GM20431 (cell line): ENCODE data around the gene CENPW.

Experiments used
- in situ Hi-C: fragments of 300-500 bp; cut with MseI, MboI; formaldehyde crosslinking; loops from one replicate; pipeline ENCODE4 v1.15.0; 2020; ENCODE audit warnings: low sequenced_read_pairs; ENCODE audit not compliant: unreplicated experiment

CENPW gene

DNA sequence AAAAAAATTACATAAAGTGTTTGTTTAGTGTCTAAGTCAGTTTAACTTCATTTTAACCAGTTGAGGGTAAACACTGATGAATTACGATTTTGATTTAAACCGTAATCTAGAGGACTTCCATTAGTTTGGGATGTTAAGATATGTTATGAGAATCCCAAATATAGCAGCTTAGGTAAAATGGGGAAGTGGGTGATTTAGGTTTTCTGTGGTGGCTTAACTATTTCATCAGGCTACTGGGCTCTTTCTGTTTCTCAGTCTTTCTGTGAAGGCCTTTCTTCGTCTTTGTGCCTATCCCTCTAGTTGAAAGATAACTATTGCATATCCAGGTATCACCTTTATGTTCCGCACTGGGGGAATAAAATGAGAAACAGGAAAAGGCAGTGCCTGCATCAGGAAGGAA, 27.9 kb downstream of the CENPW start:
- in situ Hi-C loops, result no loop called here

DNA sequence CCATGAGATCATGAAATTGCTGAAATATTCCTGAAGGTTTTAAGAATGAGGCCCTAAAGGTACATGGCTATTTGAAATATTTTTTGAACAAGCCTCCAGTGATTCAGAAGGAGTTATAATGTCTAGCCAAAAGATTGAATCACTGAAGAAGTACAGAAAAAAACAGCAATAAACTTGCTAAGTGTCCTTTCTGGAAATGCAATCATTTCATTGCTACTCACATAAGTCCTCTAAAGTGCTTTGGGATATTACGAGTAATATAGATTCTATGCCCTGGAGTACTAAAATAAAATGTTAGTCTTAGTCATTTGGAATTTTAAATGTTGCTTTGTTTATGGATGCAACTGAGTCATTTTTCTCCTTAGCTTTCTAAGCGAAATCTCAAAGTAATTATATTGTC, 32.7 kb downstream of the CENPW start:
- in situ Hi-C loops, result no loop called here

DNA sequence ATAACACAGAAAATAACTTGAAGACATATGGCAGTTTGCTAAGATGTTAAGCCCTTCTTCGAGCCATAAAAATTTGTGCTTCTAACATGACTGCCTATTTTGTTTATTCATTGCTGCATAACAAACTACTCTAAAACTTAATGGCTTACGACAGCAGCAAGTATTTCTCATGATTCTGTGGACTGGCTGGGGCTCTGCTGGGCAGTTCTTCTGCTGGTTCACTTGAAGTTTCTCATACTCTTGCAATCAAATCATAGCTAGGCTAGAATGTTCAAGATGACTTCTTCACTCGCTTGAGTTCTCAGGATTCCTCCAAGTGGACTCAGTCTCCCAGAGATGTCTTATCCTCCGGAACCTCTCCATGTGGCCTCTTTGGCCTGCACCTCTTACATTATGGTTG, 33.4 kb downstream of the CENPW start:
- in situ Hi-C loops, result no loop called here

DNA sequence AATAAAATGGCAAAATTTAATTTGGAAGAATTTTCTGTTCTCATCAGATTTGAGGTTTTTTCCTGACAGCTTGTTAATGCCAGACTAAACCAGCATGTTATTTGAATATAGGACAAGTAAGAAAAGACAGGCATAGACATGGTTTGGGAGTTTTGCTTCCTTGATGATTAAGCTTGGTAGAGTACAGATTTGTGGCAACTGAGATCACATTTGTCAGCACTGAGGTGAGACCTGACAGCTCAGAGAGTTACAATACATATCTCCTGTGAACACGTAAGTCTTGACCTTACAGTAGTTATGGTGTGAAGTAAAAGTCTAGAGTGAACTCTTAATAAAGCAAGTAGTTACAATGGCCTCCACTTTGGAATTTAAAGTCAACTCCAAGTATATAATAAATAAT, 34.5 kb downstream of the CENPW start:
- in situ Hi-C loops, result no loop called here

DNA sequence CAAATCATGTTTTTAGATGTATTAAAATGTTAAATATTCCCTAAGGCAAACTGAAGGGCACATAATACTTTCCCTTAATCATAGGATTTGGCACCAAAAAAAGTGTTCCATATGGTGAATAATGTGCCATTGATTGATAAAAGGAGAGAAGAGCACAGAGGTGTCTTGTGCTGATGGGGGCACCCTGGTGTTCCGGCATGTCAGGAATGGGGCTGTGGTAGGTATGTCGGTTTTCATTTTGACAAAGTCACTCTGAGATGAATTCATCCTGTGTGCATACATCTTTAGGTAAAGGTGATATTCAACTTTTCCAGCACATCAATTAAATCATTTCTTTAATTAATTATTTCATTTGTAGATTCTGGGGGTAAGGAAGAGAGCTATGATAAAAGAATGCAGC, 36.8 kb downstream of the CENPW start:
- in situ Hi-C loops, result no loop called here

DNA sequence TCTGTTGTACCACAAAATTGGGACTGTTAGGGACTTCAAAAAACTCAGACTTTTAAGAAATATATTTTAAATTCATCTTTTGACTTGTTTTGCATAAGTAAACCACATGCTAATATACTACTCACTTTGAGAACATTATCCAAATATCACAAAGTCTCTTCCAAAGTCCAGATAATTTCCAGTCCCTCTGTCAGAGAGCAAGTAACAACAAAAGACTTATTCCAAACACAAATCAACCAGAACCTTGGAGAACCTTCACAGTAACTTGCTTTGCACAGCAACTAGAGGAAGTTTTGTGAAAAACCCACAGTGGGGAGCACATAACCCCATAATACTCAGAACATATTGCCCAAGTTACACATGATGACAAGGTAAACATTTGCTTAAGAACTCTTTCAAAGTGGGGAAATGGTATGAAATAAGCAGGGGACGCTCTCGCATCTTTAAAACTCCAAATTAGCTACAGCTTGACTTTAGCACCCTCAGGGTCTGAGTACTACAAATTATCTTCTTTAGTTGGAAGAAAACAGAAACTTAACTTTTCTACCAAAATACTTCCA, 37.8 kb downstream of the CENPW start:
- in situ Hi-C loops, result no loop called here

DNA sequence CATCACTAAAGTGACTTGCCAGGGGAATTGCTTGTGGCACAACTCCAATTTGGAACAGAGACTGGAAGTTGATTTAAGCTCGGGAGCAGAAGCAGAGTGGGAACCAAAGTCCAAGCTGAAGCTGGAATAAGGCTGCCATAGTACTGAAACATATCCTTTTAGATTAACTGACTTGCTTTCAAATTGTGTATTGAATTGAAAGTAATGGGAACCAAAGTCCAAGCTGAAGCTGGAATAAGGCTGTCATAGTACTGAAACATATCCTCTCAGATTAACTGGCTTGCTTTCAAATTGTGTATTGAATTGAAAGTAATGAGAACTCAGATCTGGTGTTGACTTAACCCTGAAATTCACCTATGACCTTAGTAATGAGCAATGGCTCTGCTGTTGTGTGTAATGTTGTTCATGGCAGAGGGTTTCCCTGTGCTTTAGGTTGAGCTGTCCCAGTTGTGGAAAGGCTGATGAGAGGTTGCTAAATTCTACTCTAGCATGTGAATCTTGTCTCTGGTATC, 40.2 kb downstream of the CENPW start:
- in situ Hi-C loops, result no loop called here

DNA sequence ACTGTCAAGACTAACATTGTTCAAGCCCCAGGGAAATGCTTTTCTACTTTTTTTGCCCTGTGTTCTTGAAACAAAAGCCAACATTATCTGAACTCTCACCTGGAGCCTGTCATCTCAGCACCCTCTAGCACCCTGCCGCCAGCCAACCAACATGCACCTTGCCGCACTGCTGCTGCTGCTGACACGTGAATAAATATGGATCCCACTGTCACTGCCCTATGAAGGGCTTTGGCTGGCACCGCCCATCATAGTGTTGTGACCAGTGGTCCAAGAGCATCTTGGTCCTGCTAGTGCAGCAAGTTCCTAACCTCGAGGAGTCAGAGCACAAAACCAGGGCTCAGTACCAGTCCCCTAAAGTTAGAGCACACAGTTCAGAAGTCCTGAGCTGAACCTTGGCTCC, 41.6 kb downstream of the CENPW start:
- in situ Hi-C loops, result no loop called here

DNA sequence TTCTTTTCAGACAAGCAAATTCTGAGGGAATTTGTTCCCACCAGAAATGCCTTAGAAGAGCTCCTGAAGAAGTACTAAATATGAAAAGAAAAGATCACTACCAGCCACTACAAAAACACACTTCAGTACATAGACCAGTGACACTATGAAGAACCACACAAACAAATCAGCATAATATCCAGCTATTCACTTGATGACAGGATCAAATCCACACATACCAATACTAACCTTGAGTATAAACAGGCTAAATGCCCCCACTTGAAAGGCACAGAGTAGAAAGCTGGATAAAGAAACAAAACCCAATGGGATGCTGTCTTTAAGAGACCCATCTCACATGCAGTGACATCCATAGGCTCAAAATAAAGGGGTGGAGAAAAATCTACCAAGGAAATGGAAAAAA, 43.3 kb downstream of the CENPW start:
- in situ Hi-C loops, result no loop called here

DNA sequence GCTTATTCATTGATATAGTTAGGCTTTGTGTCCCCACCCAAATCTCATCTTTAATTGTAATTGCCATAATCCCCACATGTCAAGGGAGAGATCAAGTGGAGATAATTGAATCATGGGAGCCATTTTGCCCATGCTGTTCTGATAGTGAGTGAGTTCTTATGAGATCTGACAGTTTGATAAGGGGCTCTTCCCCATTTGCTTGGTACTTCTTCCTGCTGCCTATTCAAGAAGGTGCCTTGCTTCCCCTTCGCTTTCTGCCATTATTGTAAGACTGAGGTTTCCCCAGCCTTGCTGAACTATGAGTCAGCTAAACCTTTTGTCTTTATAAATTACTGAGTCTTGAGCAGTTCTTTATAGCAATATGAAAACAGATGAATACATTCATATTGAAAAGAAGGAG, 45.6 kb downstream of the CENPW start:
- in situ Hi-C loops, result no loop called here

DNA sequence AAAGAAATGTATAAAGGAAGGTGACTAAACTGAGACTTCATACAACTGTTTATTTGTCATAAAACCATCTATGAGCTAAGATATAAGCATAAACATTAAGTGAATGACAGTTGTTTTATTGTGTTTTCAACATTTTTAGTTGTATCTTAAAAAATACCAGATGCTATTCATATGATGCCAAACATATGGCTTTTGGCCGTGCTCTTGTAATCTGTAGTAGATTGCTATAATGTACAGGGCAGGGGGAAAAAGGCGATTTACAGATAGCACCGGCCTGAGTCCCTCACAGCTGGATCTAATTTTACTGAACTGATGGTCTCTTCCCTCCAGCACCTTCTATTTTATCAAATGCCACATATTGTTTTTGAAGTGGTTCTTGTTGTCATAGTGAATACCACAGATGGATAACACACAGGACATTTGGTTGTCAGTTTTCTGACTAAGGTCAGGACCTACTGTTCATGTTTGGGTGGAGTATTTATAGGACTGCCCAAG, 48.2 kb downstream of the CENPW start:
- in situ Hi-C loops, result no loop called here

DNA sequence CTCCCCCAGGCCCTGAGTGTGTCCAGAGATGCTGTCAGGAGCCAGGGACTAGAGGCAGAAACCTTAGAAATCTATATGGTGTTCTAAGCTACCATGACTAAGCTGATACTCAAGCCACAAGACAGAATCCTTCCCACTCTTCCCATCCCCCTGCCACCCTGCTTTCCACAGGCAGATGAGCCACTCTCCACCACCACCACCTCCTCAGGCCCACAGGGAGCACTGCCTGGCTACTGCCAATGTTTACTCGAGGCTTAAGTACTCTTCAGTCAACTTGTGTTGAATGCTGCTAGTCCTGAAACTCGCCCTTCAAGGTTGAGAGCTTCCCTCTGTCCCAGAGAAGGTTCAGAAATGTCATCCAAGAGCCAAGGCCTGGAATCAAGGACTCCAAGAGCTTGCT, 56.2 kb downstream of the CENPW start:
- in situ Hi-C loops, result no loop called here
